GM12864 (cell line): Measurements from ENCODE around the gene AGTRAP.

ENCODE experiments used
- DNase-seq: peaks from one replicate; pipeline ENCODE4 v3.0.0-alpha.2; 2011; ENCODE audit warnings: low read depth
- H3K4me3 ChIP-seq: 2 replicates; pipeline ENCODE4 v1.5.1; 2011; ENCODE audit warnings: mild to moderate bottlenecking, low read depth, low read length, control low read depth
- TF ChIP-seq, protein P1 (sequence below): IDR thresholded peaks from 2 replicates; pipeline ENCODE4 v1.5.1; 2011; ENCODE audit warnings: low read depth, mild to moderate bottlenecking, moderate library complexity, low read length, control low read depth, inconsistent platforms; ENCODE audit errors: missing control alignments

AGTRAP gene

GRCh38 chr1:11728126-11728806 is 7.7 kb upstream of the AGTRAP start:
- no peak overlapping the region for H3K4me3 ChIP-seq
- TF ChIP-seq, protein P1, sequence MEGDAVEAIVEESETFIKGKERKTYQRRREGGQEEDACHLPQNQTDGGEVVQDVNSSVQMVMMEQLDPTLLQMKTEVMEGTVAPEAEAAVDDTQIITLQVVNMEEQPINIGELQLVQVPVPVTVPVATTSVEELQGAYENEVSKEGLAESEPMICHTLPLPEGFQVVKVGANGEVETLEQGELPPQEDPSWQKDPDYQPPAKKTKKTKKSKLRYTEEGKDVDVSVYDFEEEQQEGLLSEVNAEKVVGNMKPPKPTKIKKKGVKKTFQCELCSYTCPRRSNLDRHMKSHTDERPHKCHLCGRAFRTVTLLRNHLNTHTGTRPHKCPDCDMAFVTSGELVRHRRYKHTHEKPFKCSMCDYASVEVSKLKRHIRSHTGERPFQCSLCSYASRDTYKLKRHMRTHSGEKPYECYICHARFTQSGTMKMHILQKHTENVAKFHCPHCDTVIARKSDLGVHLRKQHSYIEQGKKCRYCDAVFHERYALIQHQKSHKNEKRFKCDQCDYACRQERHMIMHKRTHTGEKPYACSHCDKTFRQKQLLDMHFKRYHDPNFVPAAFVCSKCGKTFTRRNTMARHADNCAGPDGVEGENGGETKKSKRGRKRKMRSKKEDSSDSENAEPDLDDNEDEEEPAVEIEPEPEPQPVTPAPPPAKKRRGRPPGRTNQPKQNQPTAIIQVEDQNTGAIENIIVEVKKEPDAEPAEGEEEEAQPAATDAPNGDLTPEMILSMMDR, result no peak
- DNase-seq, result no peak

GRCh38 chr1:11729155-11729497 is 6.8 kb upstream of the AGTRAP start:
- no peak for DNase-seq
- no peak overlapping the region for H3K4me3 ChIP-seq
- TF ChIP-seq, protein P1, result no peak

DNA sequence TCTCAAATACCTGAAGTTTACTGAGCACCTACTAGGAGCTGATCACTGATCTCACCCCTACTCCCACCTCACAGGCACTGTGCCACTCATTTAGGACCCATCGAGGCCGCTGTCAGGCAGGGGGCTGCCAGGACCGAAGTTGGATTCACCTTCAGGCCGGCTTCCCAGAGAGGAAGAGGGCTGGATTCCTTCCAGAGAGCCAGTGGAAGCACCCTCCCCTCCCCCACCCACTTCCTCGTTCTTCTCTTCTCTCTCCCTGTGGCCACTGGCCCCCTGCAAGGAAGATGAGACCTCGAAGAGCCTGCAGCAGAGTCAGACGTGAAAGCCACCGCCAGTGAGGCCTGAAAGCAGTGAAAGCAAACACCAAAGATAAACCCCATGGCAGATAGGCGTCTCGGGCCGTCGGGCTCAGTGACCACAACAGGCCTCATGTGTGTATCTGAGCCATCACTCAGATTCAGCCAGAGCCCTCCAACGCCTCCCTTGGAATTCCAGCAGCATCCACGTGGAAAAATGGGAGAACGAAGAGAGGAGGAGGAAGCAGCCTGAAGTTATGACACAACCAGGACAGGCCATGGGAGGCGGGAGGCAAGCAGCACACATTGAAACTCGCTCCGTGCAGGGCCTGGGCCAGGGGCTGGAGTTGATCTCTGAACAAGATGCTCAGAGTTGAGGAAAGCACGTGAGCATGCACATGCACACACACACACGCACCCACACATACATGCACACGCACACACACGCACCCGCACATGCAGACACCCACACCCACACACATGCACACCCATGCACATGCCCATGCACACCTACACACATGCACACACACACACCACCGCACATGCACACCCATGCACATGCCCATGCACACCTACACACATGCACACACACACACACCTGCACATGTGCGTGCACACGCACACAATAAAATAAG is 6.2 kb upstream of the AGTRAP start:
- H3K4me3 ChIP-seq, result no peak overlapping the region
- no peak for DNase-seq
- TF ChIP-seq, protein P1, result no peak

GRCh38 chr1:11730429-11730891 is 5.5 kb upstream of the AGTRAP start:
- H3K4me3 ChIP-seq, result no peak overlapping the region
- no peak for DNase-seq
- TF ChIP-seq, protein P1, result no peak

DNA sequence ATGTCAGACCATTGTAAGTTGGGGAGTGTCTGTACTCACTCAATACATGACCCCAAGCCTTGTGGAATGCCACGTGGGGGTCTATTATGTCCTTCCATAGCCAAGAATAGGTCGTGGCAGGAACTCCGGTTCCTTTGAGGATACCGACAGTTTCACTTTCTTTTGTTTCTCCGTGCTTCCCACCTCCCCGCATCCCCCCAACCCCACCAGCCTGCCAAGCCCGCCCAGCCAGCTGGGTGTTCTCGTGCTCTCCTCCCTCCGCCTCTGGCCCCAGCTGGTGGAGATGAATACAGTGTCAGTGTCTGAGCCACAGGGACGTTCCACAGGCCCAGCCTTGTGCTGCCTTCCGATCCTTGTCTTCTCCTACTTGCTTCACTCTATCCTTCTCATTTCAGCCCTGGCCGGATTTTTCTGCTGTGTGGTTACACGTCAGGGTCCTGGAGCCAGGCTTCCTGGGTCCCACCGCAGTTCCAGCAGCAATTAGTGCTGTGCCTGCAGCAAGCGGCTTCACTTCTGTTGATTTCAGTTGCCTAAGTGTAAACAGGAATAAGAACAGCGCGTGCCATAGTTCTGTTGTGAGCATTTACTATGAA is 4.1 kb upstream of the AGTRAP start:
- DNase-seq, result no peak
- TF ChIP-seq, protein P1, result no peak
- no peak overlapping the region for H3K4me3 ChIP-seq

DNA sequence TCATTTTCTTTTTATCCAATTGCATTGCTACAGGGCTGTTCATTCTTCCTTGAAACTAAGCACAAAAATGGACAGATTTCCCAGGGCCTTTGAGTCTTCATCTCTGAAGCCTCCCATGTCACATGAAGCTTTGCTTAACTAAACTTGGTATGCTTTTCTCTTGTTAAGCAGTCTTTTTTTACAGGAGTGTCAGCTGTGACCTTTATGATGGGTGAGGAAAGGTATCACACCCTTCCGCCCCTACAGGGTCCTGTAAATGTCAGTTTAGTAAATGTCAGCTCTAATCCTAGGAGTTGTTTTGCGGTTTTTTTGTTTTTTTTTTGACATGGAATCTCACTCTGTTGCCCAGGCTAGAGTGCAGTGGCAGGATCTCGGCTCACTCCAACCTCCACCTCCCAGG is 2.6 kb upstream of the AGTRAP start:
- TF ChIP-seq, protein P1, result no peak
- no peak for DNase-seq

More for the DNA sequence above, 2.6 kb upstream of the AGTRAP start:
- no peak overlapping the region for H3K4me3 ChIP-seq
